Stimulated activated CD8-positive, alpha-beta memory T cell treated with anti-CD3 and anti-CD28 coated beads, Interleukin-15, amount 100 ng/mL, for 4 hours (primary cell): ENCODE results near the gene RUNX1.

Experiments
- DNase-seq, 2 donors: peaks; one replicate each; pipeline ENCODE4 v3.0.0-alpha.2; 2020; ENCODE audit warnings: low read depth in 2 of 2

RUNX1 gene

DNA sequence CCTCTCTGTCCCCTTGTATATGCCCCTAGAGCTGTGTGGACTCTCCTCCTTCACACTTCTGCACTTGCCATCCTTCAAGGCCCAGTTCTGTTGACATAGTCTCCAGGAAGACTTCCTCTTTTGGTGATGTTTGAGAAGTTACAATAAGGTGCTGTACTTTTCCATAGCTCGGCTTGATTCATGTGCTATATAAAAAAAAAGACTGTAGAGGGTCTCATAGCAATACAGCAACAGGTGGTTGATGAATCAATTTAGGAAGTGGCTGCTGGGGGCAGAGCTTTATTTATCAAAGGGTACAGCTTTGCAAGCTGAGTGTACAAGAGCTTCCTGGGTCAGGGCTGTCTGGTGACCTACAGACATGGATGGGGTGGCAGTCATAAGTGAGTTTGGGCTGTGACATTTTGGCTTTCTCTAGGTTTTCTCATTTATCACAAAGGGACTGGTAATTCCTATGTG lies 102.7 kb downstream of the RUNX1 start:
- DNase-seq: no peak

- DNase-seq: no peak
Observed at GRCh38 chr21:34945288-34945687, 103.8 kb downstream of the RUNX1 start.

DNA sequence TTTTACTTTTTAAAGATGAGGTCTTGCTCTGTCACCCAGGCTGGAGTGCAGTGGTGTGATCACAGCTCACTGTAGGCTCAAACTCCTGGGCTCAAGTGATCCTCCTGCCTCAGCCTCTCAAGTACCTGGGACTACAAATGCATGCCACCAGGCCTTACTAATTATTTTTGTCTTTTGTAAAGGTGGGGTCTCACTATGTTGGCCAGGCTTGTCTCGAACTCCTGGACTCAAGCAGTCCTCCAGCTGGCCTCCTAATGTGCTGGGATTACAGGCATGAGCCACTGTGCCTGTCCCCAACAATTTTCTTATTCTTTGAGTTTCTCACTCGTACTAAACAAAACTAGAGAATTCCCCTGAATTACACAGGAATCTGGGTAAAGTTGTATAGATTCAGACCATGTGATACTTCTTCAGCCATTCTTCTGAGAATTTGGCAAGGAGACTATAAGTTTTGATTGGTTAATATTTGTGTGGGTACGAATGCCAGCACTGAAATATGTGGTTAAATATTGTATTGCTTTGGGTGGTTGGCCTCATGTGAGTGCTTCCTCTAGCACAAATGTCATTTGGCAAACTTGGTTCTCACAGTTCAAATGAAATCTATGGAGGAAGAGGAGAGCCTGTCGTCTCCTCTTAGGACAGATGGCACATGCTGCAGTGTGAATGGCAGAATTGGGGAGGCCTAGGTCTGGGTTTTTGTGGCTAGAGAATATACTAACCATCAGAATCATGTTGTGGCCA lies 104.9 kb downstream of the RUNX1 start:
- DNase-seq: no peak

DNA sequence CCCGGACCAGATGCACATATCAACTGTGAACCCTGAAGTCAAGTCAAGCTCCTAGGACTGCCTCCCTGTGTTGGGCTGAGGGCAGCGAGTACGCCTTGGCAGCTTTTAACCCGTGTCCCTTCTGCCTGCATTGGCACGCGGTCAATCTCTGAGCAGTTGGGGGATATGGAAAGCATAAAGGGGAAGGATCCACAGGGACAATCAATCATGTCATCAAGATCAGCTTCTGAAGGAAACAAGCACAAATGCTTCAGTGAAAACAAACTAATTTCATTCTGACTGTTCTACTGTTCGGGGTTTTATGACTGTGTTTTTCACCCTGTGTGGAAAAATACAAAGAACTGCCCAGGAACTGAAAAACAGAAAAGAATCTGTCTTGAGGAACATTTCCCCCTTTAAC lies 106.2 kb downstream of the RUNX1 start:
- DNase-seq: no peak

DNA sequence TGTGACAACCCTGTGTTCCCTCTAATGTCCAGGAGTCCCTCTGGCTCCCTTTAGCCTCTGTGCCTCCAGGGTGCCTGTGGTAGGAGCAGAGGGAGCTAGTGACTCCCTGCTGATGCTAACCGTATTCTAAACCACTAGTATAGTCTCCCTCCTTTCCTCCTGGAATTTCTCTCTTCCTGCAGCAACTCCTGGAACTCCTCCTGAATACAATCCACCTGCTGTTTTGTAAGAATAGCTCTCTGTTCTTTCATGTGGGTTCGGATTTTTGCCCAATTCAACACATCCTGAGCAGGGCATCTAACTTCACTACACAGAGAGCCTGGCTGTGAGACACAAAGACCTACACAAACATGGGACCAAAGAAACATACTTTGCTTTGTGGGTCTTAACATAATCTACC lies 107.9 kb downstream of the RUNX1 start:
- no peak for DNase-seq

DNA sequence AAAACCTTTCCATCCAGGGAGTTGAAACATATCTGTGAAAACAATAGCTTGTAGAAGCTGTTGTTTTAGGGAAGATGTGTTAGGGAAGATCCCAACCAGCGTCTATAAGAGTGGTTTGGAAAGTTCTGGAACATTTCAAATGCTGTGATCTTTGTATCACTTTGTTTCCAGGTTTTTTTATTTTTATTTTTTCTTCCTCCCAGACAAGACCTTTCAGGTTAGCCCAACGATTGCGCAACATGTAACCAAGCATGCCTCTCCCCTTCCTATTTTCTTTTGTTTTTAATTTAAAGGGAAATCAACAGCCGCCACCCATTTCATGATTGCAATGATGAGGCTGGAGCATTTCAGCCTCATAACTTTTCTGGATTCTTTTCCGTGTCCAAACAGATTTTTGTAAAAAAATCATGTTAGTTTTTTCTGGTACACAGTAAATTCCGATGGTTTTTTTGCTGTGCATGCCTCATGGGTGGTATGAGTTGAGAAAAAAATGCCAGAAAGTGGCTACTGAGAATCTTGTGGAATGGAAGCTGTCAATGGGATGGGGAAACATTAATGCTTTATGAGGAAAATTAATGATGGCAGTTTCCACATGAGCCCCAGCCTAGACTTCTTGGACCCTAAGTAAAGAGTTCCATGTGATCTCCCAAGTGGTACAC lies 109.3 kb downstream of the RUNX1 start:
- no peak for DNase-seq

DNA sequence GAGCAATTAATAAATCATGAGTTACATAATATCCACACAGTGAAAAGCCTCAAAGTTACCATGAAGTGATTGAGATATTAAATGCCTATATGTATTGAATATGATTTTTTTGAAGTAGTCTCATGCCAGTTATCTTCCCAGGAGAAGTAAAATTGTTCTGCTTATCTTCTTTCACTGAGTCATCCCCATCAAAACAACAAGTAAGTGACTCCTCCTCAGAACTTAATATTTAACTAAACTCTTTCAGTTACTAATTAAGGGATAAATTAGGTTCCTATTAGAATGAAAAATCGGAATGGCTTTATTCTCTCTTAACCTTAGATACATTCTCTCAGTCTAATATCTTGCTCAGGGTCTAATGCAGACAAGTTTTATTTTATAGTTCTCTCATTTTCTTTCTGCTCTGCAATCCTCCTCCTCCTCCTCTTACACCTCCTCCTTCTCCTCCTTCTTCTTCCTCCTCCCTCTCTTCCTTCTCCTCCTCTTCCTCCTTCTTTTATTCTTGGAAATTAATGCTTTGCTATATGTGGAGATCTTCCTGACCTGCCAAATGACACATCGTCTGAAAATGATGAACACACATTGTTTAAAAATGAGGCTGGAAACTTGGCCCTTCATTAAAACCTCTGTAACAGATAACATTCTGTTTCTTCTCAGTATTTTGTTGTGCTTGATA lies 110.9 kb downstream of the RUNX1 start:
- DNase-seq: no peak

GRCh38 chr21:34936883-34937563 lies 112.1 kb downstream of the RUNX1 start:
- no peak for DNase-seq

GRCh38 chr21:34936371-34936789 lies 112.7 kb downstream of the RUNX1 start:
- no peak for DNase-seq

DNA sequence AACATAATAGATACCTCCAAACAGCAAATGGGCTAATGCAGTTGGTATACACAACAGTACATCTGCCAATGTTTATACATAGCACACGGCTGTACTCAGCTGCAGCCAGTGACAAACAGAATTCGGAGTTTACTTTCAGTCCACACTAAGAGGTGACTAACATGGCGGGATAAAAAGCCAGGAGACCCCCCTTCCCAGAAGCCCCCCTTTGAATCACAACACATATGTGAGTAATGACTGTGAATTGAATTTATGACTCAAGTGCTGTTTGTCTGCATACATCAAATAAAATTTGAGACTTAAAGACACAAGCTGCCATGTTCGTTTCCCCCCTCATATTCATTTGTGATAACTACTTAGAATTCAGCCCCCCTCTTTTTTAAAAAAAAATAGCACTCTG lies 113.2 kb downstream of the RUNX1 start:
- no peak for DNase-seq

GRCh38 chr21:34935452-34935851 lies 113.7 kb downstream of the RUNX1 start:
- no peak for DNase-seq

GRCh38 chr21:34934350-34934749 lies 114.8 kb downstream of the RUNX1 start:
- DNase-seq: no peak

DNA sequence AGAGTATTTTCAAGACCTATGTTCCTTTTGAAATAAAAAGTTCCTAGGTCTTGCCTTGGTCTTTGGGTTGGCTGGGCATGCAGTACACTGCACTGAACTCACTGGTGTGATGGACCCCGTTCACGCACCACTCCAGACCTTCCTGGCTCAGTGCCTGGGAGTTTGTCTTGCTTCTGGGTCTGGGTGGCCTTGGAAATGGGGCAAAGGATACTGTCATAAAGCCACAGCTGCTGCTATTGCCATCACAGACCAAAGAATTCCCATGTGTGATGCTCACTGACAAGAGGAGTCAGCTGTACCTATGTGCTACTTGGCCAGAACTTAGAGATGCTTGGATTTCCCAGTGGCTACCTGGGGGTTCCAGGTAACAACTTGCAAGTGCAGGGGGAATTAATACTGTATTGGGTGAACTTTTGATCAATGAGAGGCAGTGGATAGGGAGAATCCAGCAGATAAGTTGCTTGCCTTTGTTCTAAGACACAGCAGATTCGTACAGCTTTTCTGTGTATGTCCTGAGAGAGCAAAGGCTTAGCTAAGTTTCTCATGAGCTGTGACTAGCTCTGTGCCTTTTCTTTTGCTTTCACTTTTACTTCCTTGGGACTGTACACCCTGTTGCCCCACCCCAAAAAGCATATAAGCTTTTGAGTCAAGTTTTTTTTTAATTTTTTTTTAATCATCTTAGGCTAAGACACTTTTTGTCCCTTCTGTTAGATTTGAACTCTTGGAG lies 115.3 kb downstream of the RUNX1 start:
- no peak for DNase-seq

GRCh38 chr21:34932233-34932632 lies 116.9 kb downstream of the RUNX1 start:
- no peak for DNase-seq

- no peak for DNase-seq
Observed at GRCh38 chr21:34930971-34931370, 118.1 kb downstream of the RUNX1 start.

DNA sequence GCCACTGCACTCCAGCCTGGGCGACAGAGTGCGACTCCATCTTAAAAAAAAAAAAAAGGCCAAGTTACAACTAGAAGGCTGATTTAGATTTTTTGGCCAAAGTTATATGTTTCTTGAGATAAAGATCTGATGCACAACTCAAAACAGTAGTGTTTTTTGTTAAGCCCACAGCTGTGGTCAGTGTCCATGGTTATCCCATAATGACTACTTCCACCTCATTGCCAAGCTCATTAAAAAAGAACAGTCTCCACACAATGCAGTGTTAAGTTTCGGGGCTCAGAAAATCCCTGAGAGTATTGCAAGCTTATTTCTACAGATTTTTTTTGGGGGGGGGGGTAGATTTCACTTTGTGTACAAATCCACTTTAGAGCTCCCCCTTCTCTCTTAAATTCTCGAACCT lies 120.5 kb downstream of the RUNX1 start:
- no peak for DNase-seq

GRCh38 chr21:34927992-34928391 lies 121.1 kb downstream of the RUNX1 start:
- DNase-seq: no peak

- no peak for DNase-seq
Observed at GRCh38 chr21:34926803-34927467, 122.2 kb downstream of the RUNX1 start.

- DNase-seq: no peak
Observed at GRCh38 chr21:34925597-34925996, 123.5 kb downstream of the RUNX1 start.

GRCh38 chr21:34924771-34925419 lies 124.2 kb downstream of the RUNX1 start:
- no peak for DNase-seq

- no peak for DNase-seq
Observed at GRCh38 chr21:34924194-34924593, 124.9 kb downstream of the RUNX1 start.
